Suprapubic skin (tissue), 4 donors: ENCODE data around the gene PACS2.

Experiments
- EP300 ChIP-seq: sonication (generic); formaldehyde crosslinking; IDR thresholded peaks from one replicate; pipeline ENCODE4 v1.6.1; 2017; ENCODE audit warnings: antibody characterized with exemption
- POLR2A ChIP-seq, 2 donors: fragments of 450-650 bp; IDR thresholded peaks; one replicate each; pipeline ENCODE4 v1.6.1; 2017; ENCODE audit warnings: antibody characterized with exemption in 2 of 2, mild to moderate bottlenecking in 2 of 2, moderate library complexity in 2 of 2
- POLR2AphosphoS5 ChIP-seq, 3 donors: sonication (generic); formaldehyde crosslinking; IDR thresholded peaks; one replicate each; pipeline ENCODE4 v1.6.1; 2017; ENCODE audit warnings: antibody characterized with exemption in 3 of 3
- TF ChIP-seq, protein P1 (sequence below), 2 donors: fragments of 200-600 bp in 1 of 2; fragments of 450-650 bp in 1 of 2; sonication (generic) in 1 of 2; IDR thresholded peaks; one replicate each; pipeline ENCODE4 v1.5.1; 2016 to 2019; ENCODE audit warnings: antibody characterized with exemption in 2 of 2, mild to moderate bottlenecking in 1 of 2, moderate library complexity in 1 of 2

- TF ChIP-seq, protein P1, sequence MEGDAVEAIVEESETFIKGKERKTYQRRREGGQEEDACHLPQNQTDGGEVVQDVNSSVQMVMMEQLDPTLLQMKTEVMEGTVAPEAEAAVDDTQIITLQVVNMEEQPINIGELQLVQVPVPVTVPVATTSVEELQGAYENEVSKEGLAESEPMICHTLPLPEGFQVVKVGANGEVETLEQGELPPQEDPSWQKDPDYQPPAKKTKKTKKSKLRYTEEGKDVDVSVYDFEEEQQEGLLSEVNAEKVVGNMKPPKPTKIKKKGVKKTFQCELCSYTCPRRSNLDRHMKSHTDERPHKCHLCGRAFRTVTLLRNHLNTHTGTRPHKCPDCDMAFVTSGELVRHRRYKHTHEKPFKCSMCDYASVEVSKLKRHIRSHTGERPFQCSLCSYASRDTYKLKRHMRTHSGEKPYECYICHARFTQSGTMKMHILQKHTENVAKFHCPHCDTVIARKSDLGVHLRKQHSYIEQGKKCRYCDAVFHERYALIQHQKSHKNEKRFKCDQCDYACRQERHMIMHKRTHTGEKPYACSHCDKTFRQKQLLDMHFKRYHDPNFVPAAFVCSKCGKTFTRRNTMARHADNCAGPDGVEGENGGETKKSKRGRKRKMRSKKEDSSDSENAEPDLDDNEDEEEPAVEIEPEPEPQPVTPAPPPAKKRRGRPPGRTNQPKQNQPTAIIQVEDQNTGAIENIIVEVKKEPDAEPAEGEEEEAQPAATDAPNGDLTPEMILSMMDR (IDR thresholded peaks at IDR 0.05): no peak
- no peak for TF ChIP-seq POLR2A (IDR thresholded peaks at IDR 0.05)
- no peak for TF ChIP-seq POLR2AphosphoS5 (IDR thresholded peaks at IDR 0.05)
- TF ChIP-seq EP300: no peak
These were observed 118.6 kb downstream of the PACS2 start for GRCh38 chr14:105433161-105433605.
